CD4-positive, alpha-beta T cell treated with Interleukin-1 beta for 1 hour (primary cell): ENCODE results near the gene STAMBPL1.

Source experiments
- DNase-seq, 2 donors: peaks; one replicate each; pipeline ENCODE4 v3.0.0-alpha.2; 2020 to 2022

STAMBPL1 gene

GRCh38 chr10:88895250-88895649 is 15.2 kb downstream of the STAMBPL1 start:
- no peak for DNase-seq

- no peak for DNase-seq
These were observed 16.4 kb downstream of the STAMBPL1 start for GRCh38 chr10:88896372-88896993.

DNA sequence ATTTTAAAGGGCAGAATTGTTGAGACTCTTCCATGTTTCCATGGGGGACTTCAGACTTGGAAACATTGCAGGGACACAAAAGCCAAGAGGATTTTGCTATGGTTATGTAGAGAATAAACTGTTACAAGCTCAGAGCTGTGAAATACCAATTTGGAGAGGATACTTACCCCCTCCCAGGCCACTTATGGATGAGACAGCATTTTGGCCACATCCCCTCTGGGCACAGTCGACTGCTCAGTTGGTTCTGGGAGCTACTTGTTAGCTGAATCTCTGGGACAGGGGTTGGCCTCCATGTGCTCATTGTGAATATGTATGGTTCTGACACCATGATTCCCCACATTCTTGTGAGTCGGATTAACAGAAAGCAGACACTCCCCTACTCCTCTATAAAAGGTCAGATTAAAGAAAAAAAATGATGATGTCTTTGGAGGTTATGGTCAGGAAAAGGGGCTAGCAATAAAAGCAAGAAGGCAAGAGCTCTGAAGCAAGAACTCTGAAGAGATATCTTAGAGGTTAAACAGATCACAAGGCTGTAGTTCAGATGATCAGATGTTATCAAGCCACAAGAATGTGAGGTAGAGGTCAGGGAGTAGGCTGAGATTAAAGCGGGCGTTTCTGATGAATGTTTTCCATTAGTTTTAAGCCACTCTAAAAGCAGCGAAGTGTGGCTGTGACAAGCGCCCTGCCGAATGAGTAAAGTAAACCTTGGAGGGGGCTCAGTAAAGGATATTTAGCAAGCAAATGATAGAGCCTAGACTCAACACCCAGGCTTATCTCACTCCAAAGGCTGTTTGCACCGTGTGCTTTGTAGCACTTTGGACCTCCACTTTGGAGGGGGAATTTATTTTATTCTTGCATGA is 17.2 kb downstream of the STAMBPL1 start:
- no peak for DNase-seq

DNA sequence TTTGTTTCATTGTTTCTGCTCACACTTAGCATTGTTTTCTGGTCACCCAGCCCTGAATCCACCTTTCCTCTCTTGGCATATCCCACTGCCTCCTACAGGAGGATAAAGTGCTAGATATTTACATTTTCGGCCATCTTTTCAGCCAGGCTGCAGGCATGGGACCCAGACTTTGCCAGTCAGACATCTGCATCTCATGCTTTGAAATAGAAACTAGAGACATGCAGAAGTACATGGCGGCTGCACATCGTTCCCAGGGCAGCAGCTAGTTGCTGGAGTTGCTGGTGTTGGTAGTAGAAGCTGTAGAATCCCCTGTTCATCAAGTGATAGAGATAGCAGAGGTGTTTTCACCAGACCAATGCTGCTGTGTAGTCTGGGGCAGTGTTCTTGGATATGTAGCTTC is 18.7 kb downstream of the STAMBPL1 start:
- no peak for DNase-seq

DNA sequence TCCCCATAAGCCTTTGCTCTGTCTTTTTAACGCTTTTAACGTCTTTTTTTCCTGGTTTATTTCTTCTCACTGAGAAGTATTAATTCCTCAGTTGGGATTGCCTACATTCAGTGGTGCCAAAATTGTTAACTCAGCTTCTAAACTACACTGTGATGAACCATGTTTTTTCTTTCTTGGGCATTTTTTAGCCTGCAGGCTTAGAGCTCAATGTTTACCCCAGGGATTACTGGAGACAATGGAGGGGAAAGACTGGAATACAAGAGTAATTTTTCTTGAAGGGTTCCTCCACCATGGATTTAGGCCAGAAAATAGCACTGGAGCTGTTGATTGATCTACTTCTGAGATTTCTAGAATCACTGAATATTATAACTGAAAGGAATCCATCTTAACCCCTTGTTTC is 19.8 kb downstream of the STAMBPL1 start:
- DNase-seq: no peak

DNA sequence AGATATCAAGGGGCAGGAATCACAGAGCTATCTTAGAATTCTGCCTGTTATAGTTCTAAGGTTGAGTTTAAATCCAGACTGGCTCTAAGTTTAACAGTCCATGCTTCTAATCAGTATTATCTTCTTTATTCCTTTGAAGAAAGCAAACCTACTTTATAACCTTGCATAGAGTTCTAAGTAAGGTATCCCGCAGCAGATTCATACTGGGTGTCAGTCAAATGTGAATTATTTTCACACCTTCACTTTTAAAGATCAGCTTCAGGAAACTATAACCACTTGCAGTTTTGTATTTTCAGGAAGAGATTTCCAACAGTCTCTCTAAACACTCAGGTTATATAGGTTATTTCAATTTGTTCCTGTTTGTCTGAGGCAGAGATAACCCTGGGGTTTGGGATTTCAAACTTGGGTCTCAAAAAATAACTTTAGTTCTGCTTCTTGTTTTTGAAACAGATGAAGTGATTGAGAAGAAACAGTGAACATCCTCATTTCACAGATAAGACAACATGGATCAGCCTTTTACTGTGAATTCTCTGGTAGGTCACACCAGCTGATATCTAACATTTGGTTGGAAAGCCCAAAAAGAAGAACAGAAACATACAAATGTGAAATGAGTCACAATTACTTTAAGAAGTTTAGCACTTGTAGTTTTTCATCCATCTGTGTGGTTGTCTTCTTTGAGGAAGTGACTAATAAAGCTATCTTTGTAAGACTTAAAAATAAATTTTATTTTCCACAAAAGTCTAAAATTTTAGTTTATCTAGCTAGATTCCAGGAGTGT is 21.4 kb downstream of the STAMBPL1 start:
- no peak for DNase-seq

DNA sequence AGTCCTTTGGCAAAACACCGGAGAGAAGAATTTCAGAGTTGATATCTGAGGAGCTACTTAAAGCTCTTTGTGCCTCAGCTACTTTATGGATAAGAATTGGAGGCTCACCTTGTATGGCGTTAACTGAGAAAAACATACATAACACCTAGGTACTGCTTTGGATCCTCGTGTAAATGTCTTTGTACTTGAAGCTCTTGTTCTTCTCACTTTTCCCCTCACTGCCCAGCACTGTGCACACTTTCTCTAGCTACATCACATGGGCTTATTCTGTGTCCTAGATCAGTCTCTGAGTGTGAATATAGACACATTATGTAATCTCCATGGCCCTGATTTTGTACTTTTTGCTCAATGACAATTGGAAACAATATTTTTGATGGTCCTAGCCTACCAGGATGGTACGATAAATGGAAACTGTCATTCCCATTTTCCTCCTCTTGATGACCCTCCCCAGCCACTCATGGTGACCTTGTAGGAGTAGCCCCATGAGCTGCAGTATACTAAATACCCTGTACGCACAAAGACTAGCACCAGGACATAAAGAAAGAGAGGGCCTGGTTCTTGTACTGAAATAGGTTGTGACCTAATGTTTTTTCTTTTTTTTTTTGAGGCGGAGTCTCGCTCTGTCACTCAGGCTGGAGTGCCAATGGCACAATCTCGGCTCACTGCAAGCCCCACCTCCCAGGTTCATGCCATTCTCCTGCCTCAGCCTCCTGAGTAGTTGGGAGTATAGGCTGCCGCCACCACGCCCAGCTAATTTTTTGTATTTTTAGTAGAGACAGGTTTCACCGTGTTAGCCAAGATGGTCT is 22.1 kb downstream of the STAMBPL1 start:
- DNase-seq: no peak

GRCh38 chr10:88903715-88904114 is 23.7 kb downstream of the STAMBPL1 start:
- no peak for DNase-seq

DNA sequence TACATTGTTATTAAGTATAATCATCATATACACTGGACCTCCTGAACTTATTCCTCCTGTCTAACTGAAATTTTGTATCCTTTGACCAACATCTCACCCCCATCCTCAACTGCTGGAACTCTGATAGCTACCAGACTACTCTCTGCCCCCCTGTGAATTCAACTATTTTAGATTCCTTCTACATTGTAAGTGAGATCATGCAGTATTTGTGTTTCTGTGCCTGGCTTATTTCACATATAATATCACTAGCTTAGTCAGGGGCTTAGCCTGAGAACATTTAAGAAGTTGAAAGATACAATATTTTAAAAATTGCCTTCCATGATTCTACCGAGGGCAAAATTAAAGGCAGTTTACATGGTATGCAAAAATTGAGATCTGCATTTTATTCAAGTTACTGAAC is 26.9 kb downstream of the STAMBPL1 start:
- DNase-seq: no peak

DNA sequence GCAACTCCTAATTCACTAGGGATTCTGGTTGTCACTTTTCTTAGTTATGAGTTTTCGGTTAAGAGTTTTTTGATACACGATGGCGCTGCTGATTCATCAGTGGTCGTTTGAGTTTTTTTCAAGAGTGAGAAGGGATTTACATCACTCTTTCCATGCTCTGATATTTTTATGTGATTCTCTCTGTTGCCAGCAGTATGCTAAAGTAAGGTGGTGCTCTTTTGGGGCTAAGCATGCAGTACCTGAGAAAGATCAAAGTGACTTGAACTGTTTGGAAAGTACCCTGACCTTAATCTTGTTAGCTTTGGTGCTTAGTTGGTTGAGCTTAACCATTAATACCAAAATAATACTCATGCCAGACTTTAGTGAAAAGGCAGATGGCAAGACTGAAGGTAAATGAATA is 28.1 kb downstream of the STAMBPL1 start:
- DNase-seq: no peak

- DNase-seq: no peak
These were observed 31.1 kb downstream of the STAMBPL1 start for GRCh38 chr10:88911116-88911515.

DNA sequence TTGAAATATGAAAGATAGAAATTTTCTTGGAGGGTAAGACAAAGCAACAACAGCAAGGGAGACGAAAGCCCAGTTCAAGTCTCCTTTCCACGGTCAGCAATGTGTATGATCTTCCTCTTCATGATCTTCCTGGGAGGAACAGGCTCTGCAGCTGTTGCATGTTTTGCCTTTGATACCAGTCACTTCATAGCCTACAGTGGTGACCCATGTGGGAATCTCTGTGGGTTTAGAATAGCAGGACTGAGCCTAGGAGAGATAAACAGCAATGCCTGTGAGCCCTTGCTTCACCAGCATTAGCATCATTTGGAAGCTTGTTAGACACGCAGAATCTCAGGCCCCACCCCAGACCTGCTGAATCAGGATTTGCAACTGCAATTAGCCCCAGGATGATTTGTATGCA is 31.8 kb downstream of the STAMBPL1 start:
- no peak for DNase-seq

- no peak for DNase-seq
These were observed 33.1 kb downstream of the STAMBPL1 start for GRCh38 chr10:88913127-88913526.

DNA sequence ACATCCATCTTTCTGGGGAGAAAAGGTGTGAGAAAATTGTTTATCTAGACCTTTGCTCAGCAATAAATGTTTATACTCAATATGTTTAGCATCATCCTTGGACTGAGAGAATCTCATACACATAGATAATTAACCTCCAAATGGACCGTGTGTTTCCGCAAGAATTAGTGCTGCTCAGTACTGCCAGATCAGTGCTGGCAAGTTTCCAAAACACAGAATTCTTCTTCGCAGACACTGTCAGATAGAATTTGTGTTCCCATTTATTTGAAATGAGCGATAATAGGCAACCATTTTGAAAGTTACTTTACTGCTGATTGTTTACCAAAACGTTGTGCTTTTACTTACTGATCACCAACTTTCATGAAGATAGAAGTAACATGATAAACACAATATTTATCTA is 33.7 kb downstream of the STAMBPL1 start:
- no peak for DNase-seq

- no peak for DNase-seq
These were observed 35.7 kb downstream of the STAMBPL1 start for GRCh38 chr10:88915781-88916180.

- DNase-seq: no peak
These were observed 36.2 kb downstream of the STAMBPL1 start for GRCh38 chr10:88916231-88916630.

- DNase-seq: no peak
These were observed 36.9 kb downstream of the STAMBPL1 start for GRCh38 chr10:88916986-88917385.

- no peak for DNase-seq
These were observed 38.3 kb downstream of the STAMBPL1 start for GRCh38 chr10:88918191-88918905.

- DNase-seq: no peak
These were observed 39.0 kb downstream of the STAMBPL1 start for GRCh38 chr10:88919041-88919440.

- DNase-seq: no peak
These were observed 40.2 kb downstream of the STAMBPL1 start for GRCh38 chr10:88920198-88920597.

GRCh38 chr10:88920986-88921593 is 41.0 kb downstream of the STAMBPL1 start:
- no peak for DNase-seq

GRCh38 chr10:88922041-88922440 is 42.0 kb downstream of the STAMBPL1 start:
- no peak for DNase-seq
